ENCODE results near the gene CD70.

CD70 gene

DNA sequence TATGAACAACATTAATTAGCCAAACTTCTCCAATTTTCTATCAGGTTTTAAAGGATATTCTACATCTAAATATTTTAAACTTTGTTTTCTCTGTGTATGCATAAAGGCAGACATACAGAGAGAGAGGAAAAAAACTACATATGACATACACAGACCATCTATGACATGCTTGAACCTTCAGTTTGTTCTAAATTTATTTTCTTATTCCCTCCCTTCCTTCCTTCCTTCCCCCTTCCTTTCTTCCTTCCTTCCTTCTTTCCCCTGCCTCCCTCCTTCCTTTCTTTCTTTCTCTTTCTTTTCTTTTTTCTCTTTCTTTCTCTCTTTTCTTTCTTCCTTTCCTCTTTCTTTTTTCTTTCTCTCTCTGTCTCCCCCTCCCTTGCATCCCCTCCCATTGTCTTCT, 35.8 kb upstream of the CD70 start:
- TF ChIP-seq, protein P1, sequence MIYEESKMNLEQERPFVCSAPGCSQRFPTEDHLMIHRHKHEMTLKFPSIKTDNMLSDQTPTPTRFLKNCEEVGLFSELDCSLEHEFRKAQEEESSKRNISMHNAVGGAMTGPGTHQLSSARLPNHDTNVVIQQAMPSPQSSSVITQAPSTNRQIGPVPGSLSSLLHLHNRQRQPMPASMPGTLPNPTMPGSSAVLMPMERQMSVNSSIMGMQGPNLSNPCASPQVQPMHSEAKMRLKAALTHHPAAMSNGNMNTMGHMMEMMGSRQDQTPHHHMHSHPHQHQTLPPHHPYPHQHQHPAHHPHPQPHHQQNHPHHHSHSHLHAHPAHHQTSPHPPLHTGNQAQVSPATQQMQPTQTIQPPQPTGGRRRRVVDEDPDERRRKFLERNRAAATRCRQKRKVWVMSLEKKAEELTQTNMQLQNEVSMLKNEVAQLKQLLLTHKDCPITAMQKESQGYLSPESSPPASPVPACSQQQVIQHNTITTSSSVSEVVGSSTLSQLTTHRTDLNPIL (CRISPR knock-in tag; IDR thresholded peaks at IDR 0.05; ENCODE audit: low read depth), result no peak
- no peak for TF ChIP-seq SNAI2 (CRISPR knock-in tag; IDR thresholded peaks at IDR 0.05)
- no peak for TF ChIP-seq ESRRG (CRISPR knock-in tag; IDR thresholded peaks at IDR 0.05)
- no peak for TF ChIP-seq TCF4 (CRISPR knock-in tag; IDR thresholded peaks at IDR 0.05; ENCODE audit: borderline replicate concordance)
- no peak for TF ChIP-seq RARB (CRISPR knock-in tag; IDR thresholded peaks at IDR 0.05)
- TF ChIP-seq ZNF70 (CRISPR knock-in tag; IDR thresholded peaks at IDR 0.05), result no peak
- TF ChIP-seq, protein P2, sequence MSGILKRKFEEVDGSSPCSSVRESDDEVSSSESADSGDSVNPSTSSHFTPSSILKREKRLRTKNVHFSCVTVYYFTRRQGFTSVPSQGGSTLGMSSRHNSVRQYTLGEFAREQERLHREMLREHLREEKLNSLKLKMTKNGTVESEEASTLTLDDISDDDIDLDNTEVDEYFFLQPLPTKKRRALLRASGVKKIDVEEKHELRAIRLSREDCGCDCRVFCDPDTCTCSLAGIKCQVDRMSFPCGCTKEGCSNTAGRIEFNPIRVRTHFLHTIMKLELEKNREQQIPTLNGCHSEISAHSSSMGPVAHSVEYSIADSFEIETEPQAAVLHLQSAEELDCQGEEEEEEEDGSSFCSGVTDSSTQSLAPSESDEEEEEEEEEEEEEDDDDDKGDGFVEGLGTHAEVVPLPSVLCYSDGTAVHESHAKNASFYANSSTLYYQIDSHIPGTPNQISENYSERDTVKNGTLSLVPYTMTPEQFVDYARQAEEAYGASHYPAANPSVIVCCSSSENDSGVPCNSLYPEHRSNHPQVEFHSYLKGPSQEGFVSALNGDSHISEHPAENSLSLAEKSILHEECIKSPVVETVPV (CRISPR knock-in tag; IDR thresholded peaks at IDR 0.05), result no peak
- TF ChIP-seq ZNF8 (CRISPR knock-in tag; IDR thresholded peaks at IDR 0.05), result no peak
- no peak for TF ChIP-seq PPARA (CRISPR knock-in tag; IDR thresholded peaks at IDR 0.05; ENCODE audit: borderline replicate concordance)
- no peak for TF ChIP-seq ARNTL (CRISPR knock-in tag; IDR thresholded peaks at IDR 0.05; ENCODE audit: borderline replicate concordance, low read depth)
- no peak for TF ChIP-seq CSDC2 (CRISPR knock-in tag; IDR thresholded peaks at IDR 0.05)
- TF ChIP-seq ZFP3 (CRISPR knock-in tag; IDR thresholded peaks at IDR 0.05), result no peak
- TF ChIP-seq ZNF565 (CRISPR knock-in tag; conservative IDR thresholded peaks at IDR 0.05; ENCODE audit: low read depth), result no peak
- TF ChIP-seq, protein P3, sequence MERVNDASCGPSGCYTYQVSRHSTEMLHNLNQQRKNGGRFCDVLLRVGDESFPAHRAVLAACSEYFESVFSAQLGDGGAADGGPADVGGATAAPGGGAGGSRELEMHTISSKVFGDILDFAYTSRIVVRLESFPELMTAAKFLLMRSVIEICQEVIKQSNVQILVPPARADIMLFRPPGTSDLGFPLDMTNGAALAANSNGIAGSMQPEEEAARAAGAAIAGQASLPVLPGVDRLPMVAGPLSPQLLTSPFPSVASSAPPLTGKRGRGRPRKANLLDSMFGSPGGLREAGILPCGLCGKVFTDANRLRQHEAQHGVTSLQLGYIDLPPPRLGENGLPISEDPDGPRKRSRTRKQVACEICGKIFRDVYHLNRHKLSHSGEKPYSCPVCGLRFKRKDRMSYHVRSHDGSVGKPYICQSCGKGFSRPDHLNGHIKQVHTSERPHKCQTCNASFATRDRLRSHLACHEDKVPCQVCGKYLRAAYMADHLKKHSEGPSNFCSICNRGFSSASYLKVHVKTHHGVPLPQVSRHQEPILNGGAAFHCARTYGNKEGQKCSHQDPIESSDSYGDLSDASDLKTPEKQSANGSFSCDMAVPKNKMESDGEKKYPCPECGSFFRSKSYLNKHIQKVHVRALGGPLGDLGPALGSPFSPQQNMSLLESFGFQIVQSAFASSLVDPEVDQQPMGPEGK (CRISPR knock-in tag; IDR thresholded peaks at IDR 0.05; ENCODE audit: borderline replicate concordance), result no peak
- TF ChIP-seq, protein P4, sequence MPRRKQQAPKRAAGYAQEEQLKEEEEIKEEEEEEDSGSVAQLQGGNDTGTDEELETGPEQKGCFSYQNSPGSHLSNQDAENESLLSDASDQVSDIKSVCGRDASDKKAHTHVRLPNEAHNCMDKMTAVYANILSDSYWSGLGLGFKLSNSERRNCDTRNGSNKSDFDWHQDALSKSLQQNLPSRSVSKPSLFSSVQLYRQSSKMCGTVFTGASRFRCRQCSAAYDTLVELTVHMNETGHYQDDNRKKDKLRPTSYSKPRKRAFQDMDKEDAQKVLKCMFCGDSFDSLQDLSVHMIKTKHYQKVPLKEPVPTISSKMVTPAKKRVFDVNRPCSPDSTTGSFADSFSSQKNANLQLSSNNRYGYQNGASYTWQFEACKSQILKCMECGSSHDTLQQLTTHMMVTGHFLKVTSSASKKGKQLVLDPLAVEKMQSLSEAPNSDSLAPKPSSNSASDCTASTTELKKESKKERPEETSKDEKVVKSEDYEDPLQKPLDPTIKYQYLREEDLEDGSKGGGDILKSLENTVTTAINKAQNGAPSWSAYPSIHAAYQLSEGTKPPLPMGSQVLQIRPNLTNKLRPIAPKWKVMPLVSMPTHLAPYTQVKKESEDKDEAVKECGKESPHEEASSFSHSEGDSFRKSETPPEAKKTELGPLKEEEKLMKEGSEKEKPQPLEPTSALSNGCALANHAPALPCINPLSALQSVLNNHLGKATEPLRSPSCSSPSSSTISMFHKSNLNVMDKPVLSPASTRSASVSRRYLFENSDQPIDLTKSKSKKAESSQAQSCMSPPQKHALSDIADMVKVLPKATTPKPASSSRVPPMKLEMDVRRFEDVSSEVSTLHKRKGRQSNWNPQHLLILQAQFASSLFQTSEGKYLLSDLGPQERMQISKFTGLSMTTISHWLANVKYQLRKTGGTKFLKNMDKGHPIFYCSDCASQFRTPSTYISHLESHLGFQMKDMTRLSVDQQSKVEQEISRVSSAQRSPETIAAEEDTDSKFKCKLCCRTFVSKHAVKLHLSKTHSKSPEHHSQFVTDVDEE (CRISPR knock-in tag; IDR thresholded peaks at IDR 0.05), result no peak
- TF ChIP-seq ISL1 (CRISPR knock-in tag; IDR thresholded peaks at IDR 0.05), result no peak
- TF ChIP-seq TOX (CRISPR knock-in tag; IDR thresholded peaks at IDR 0.05; ENCODE audit: borderline replicate concordance), result no peak
- no peak for TF ChIP-seq ZFP30 (CRISPR knock-in tag; IDR thresholded peaks at IDR 0.05)
- TF ChIP-seq, protein P5, sequence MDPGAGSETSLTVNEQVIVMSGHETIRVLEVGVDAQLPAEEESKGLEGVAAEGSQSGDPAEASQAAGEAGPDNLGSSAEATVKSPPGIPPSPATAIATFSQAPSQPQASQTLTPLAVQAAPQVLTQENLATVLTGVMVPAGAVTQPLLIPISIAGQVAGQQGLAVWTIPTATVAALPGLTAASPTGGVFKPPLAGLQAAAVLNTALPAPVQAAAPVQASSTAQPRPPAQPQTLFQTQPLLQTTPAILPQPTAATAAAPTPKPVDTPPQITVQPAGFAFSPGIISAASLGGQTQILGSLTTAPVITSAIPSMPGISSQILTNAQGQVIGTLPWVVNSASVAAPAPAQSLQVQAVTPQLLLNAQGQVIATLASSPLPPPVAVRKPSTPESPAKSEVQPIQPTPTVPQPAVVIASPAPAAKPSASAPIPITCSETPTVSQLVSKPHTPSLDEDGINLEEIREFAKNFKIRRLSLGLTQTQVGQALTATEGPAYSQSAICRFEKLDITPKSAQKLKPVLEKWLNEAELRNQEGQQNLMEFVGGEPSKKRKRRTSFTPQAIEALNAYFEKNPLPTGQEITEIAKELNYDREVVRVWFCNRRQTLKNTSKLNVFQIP (CRISPR knock-in tag; IDR thresholded peaks at IDR 0.05; ENCODE audit: borderline replicate concordance, low read depth), result no peak
- TF ChIP-seq OSR1 (CRISPR knock-in tag; IDR thresholded peaks at IDR 0.05), result no peak
- ATAC-seq, result no peak

DNA sequence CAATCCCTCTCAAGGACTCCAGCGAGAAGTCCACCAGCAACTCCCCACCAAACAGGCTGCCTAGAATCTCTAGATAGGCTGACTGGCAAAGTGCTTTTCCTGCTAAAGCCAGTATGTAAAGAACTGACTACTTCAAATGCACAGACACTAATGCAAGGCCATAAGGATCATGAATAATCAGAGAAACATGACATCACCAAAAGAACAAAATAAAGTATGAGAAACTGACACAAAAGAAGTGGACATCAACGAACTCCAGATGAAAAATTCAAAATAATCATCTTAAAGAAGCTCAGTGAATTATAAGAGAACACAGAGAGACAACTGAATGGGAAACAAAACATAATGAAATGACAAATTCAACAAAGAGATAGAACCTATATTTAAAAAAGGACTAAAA, 26.4 kb upstream of the CD70 start:
- ATAC-seq, result no peak

DNA sequence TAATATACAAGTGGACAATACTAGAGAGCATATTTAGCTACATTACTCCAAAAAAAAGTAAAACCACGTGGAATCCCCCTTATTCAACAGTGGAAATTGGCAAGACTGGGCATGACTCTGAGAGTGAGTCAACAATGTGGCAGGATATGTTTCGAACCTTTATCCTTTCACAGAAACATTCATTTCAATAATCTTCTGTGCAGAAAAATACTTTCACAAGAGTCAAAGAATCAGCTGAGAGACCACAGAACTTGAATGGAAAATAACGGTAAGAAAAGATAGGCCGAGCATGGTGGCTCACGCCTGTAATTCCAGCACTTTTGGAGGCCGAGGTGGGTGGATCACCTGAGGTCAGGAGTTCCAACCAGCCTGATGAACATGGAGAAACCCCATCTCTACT, 25.1 kb upstream of the CD70 start:
- no peak for ATAC-seq
- TF ChIP-seq, protein P1 (CRISPR knock-in tag; IDR thresholded peaks at IDR 0.05; ENCODE audit: low read depth), result no peak

More for the DNA sequence above, 26.4 kb upstream of the CD70 start:
- TF ChIP-seq ZNF70 (CRISPR knock-in tag; IDR thresholded peaks at IDR 0.05), result no peak

Data from SK-N-SH treated with all-trans-retinoic acid at 6 μM for 48 hours (cell line).